ENCODE data around the gene MSANTD4. TPM values are rescaled to one million over a fixed set of nuclear protein-coding genes. Genes with fewer than 3 reads are reported as not detected.
"Not testable (repeated sequence)": the region's sequence is repeated elsewhere in the genome, so short reads cannot be mapped to it uniquely, and the experiment has no call there.

Gene MSANTD4
- total RNA-seq = 10 to 100 TPM; 15.1 to 15.4 TPM

DNA sequence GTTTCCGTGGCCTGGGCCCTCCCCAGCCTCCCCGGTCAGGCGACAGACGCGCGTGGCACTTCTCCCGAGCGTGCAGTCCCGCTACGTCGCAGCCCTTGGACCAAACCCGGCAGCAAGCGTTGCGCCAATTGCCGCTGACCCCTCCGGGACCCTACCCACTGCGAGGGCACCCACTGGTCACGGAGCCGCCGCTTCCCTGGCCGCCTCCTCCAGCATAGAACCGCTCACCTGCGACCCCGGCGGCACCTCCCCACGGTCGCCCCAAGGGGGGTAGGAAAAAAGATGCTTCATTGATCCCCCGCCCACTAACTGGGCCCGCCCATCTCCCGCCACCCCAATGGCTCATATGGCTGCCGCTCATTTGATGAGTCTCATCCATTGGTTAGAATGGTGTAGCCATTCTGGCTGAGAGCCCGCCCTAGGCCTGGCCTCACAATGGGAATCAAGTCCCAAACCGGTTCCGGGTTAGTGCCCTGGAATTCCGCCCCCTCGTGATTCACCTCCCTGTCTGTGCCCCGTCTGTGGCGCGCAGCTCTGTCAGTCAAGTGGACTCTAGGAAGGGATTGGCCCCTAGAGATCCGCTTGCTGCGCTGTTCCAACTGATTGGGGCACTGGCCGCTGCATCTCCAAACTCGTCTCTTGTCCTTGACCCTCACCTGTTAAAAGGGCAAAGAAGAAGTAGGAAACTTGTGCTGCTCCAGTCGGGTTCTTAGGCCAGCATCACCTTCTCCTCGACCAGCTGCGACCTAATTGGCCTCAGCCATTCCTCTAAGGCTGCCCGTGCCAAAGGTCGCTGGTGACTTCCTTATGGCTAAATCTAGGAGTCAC is at the start of gene MSANTD4:
TSS of gene MSANTD4 (minus strand) at position 274 of the 828 bp plus-strand sequence. CDS start 11,323 bp downstream, outside the sequence.
- H3K27me3 Mint-ChIP-seq = peaks cover 17% of the 10 kb centered on the region
- peak within 1 kb of the TSS; percentile 93 for H3K4me3 Mint-ChIP-seq
- ChIA-PET CTCF (interaction anchor here (0.7 kb wide), 1 partner anchor 71 kb away, joined by 3 read pairs; no protein-coding TSS in a partner anchor), POLR2A (no interaction called here)
- H3K4me1 Mint-ChIP-seq = peaks cover 37% of the 10 kb centered on the region
- peaks cover 7% of the 10 kb centered on the region for H3K9me3 Mint-ChIP-seq
- DNase-seq = peak; percentile 97
- peaks cover 21% of the 10 kb centered on the region for H3K36me3 Mint-ChIP-seq (ENCODE audit: low read depth)
- peak within 1 kb of the TSS; percentile 91 for H3K27ac Mint-ChIP-seq

DNA sequence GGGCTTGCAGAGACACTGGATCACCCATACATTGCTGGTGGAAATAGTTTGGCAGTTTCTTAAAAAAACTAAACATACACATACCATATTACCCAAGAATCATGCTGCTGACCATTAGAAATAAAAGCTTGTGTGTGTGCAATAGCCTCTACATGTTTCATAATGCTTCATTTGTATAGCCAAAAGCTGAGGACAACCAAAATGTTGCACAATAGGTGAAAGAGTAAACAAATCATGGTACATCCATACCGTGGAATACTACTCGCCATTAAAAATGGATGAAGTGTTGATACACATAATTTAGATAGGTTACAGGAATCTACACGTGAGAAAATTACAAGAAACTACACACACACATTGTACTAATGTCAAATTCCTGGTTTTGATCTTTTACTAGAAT is 48.6 kb upstream of the MSANTD4 start:
- H3K9me3 Mint-ChIP-seq = no peaks in the 10 kb centered on the region
- no peak overlapping the region for H3K27ac Mint-ChIP-seq
- ChIA-PET POLR2A (no interaction called here), CTCF (no interaction called here)
- DNase-seq = no peak
- peaks cover 8% of the 10 kb centered on the region for H3K4me1 Mint-ChIP-seq
- peaks cover 5% of the 10 kb centered on the region for H3K36me3 Mint-ChIP-seq (ENCODE audit: low read depth)
- H3K27me3 Mint-ChIP-seq = no peaks in the 10 kb centered on the region
- no peak overlapping the region for H3K4me3 Mint-ChIP-seq

DNA sequence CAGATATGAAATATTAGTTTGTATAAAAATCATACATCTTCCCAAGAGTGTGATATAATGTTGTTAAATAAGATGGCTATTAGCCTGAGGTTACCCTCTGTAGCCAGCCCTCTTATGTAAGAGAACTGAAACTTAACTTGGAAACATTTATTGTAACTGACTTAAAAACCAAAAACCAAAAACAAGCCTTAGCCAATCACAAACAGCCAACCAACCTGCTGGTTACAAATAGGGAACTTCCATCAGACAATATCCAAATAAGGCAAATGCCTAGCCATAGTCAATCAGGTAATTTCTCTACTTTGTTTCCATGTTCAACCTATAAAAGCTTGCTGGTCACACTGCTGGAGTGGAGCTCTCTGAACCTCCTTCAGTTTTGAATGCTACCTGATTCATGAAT is 41.0 kb upstream of the MSANTD4 start:
- no peaks in the 10 kb centered on the region for H3K9me3 Mint-ChIP-seq

DNA sequence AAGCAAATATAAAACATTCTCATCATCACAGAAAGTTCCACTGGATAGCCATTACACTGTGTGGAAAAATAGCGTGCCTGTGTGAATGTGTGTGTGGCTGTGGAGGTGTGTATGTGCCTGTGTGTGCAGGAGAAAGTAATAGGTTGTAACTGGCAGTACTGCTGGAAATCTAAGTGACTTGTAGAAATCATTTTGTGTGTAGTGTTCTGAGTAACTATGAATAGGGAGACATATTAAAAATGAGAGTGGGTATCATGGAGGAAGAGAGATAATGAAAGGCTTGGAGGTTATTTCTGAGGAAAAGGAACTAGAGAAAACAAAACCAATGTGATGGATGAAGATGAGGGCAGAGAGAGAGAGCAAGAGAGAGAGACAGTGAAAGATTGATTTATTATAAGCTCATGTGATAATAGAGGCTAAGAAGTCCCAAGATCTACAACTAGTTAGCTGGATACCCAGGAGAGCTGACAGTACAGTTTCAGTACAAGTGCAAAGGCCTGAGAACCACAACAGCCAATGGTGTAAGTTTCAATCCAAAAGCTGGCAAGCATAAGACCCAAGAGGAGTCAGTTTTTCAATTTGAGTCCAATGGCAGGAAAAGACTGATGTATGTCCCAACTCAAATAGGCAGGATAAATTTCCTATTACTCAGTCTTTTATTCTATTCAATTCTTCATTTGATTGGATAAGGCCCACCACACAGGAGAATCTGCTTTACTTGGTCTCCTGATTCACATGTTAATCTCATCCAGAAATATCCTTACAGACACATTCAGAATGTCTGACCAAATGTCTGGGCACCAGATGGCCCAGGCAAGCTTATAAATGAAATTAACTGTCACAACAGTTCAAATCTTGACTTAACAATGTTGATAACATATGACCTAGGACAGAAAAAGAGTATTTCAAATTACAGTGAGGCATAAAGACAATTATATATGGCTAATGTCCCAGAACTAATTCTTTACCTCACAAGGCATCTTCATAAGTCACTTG is 40.2 kb upstream of the MSANTD4 start:
- peaks cover 11% of the 10 kb centered on the region for H3K36me3 Mint-ChIP-seq (ENCODE audit: low read depth)
- H3K4me1 Mint-ChIP-seq = peaks cover 13% of the 10 kb centered on the region
- H3K4me3 Mint-ChIP-seq = no peak overlapping the region
- no peak for DNase-seq
- no peaks in the 10 kb centered on the region for H3K27me3 Mint-ChIP-seq
- ChIA-PET CTCF (interaction anchor here (0.9 kb wide), 1 partner anchor 13 kb away, joined by 3 read pairs; no protein-coding TSS in a partner anchor), POLR2A (no interaction called here)
- no peak overlapping the region for H3K27ac Mint-ChIP-seq
- no peaks in the 10 kb centered on the region for H3K9me3 Mint-ChIP-seq

More for the DNA sequence above, 41.0 kb upstream of the MSANTD4 start:
- Mint-ChIP-seq H3K27ac (no peak overlapping the region), H3K27me3 (no peaks in the 10 kb centered on the region), H3K4me3 (no peak overlapping the region), H3K4me1 (peaks cover 13% of the 10 kb centered on the region), H3K36me3 (ENCODE audit: low read depth) (peaks cover 6% of the 10 kb centered on the region)
- POLR2A ChIA-PET = no interaction called here
- no peak for DNase-seq
- CTCF ChIA-PET = interaction anchor here (0.9 to 1.2 kb wide), 3 partner anchors 13 to 34 kb away, joined by 3 read pairs; partner anchors contain the start of genes AASDHPPT and KBTBD3

DNA sequence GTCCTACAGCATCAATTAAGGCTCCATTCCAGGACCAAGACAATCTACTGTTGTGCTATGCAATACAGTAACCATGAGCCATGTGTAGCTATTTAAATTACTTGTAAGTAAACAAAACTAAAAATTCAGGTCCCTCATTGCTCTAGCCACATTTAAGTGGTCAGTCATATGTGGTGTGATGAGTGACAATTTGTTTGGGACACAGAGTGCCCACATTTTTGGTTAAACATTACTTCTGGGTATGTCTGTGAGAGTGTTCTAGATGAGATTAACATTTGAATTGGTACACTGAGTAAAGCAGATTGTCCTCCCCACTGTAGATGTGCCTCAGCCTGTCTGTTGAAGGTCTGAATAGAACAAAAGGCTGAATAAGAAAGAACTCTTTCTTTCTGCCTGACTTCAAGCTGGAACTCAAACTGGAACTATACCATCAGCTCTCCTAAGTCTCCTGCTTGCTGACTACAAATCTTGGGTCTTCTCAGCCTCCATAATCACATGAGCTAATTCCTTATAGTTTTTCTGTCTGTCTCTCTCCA is 39.3 kb upstream of the MSANTD4 start:
- Mint-ChIP-seq H3K4me1 (peaks cover 13% of the 10 kb centered on the region), H3K36me3 (ENCODE audit: low read depth) (peaks cover 11% of the 10 kb centered on the region), H3K9me3 (no peaks in the 10 kb centered on the region), H3K27ac (no peak overlapping the region), H3K4me3 (no peak overlapping the region), H3K27me3 (no peaks in the 10 kb centered on the region)
- ChIA-PET POLR2A (no interaction called here), CTCF (interaction anchor here (0.9 to 1.8 kb wide), 3 partner anchors 11 to 14 kb away, joined by 3 to 5 read pairs (median 4); no protein-coding TSS in a partner anchor)
- no peak for DNase-seq

DNA sequence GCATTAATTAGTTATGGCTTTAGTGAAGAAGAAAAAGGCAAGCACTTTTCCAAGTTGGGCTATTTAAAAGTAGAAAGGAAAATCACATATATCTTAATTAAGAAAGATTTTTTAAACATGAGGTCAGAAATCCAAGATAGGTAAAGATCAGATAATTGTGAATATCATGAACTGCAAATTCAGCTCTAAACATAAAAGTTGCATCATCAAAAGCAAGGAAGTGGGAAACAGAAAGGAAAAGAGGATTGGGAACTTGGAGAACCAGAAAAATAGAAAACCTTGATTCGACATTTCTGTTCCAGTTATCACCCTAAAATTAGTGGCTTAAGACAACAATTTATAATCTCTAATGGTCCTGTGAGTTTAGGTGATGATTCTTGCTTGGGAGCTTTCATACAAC is 37.6 kb upstream of the MSANTD4 start:
- ChIA-PET POLR2A (no interaction called here), CTCF (interaction anchor here (0.8 kb wide), 1 partner anchor 28 kb away, joined by 3 read pairs; no protein-coding TSS in a partner anchor)
- Mint-ChIP-seq H3K4me1 (peaks cover 13% of the 10 kb centered on the region), H3K4me3 (no peak overlapping the region), H3K27me3 (no peaks in the 10 kb centered on the region), H3K9me3 (no peaks in the 10 kb centered on the region), H3K27ac (no peak overlapping the region), H3K36me3 (ENCODE audit: low read depth) (peaks cover 11% of the 10 kb centered on the region)
- DNase-seq = no peak

DNA sequence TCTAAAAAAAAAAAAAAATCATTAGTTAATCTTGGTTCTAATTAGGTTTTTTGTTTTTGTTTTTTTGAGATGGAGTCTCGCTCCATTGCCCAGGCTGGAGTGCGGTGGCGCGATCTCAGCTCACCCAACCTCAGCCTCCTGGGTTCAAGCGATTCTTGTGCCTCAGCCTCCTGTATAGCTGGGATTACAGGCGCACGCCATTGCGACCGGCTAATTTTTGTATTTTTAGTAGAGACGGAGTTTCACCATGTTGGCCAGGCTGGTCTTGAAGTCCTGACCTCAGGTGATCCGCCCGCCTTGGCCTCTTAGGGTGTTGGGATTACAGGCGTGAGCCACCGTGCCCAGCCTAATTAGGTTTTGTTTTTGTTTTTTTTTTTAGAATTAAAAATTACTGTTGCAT is 36.3 kb upstream of the MSANTD4 start:
- Mint-ChIP-seq H3K4me1 (peaks cover 13% of the 10 kb centered on the region), H3K36me3 (ENCODE audit: low read depth) (peaks cover 11% of the 10 kb centered on the region)
- H3K9me3 Mint-ChIP-seq, DNase-seq, H3K27me3 Mint-ChIP-seq, H3K4me3 Mint-ChIP-seq, H3K27ac Mint-ChIP-seq, POLR2A ChIA-PET: not testable (repeated sequence)
- CTCF ChIA-PET = interaction anchor here (0.7 kb wide), 1 partner anchor 9 kb away, joined by 3 read pairs; no protein-coding TSS in a partner anchor

DNA sequence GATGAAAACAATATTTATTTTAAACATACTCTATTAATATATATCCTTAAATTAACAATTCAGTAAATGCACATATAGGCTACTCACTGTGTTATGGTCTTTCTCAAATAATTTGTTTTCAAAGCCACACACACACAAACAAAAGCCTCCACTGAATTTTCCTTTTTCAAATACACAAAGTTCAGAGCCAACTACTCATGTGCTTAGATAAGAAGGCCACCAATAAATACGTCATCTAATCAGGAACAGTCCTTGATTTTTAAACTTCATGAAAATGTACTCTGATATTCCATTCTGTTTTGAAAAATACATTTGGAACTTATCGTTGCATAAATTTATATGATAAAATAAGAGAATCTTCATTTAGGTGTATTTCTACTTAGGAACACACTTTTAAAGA is 29.1 kb upstream of the MSANTD4 start:
- H3K4me3 Mint-ChIP-seq = no peak overlapping the region
- peaks cover 5% of the 10 kb centered on the region for H3K27me3 Mint-ChIP-seq
- no peaks in the 10 kb centered on the region for H3K4me1 Mint-ChIP-seq
- no peaks in the 10 kb centered on the region for H3K36me3 Mint-ChIP-seq (ENCODE audit: low read depth)
- ChIA-PET POLR2A (no interaction called here), CTCF (no interaction called here)
- H3K27ac Mint-ChIP-seq = no peak overlapping the region
- DNase-seq = no peak
- no peaks in the 10 kb centered on the region for H3K9me3 Mint-ChIP-seq

DNA sequence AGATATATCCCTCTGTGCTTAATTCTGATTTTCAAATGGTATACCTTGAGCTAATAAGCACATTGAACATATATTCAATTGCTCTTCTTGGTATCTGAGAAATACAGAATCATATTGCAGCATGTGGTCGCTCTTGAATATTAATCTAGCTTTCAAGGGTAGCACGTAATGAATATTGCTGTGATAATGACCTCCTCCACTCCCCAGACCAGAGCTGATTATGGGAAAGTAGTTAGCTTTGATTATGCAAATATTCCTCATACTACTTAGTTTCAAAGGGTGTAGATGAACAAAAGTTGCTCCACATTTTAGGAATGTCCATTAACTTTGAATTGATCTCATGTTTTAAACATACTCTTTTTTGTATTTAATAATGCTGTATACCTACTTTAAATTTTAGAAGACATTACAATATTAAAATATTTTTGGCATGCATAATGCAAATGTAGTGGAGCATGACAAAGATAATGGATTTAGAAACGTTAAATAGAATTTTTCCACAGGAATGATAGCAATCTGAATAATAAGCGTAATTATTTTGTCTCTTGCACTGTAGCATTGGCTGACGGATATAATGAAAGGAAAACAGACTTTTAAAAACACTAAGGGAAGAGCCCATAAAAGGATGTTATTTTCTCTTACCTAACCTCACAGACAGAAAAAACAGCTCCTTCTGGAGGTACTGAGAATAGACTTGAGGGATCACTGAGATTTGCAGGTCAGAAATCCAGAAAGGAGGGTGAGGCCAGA is 27.9 kb upstream of the MSANTD4 start:
- ChIA-PET CTCF (interaction anchor here (0.7 to 1.5 kb wide), 2 partner anchors 11 to 42 kb away, joined by 3 to 5 read pairs; no protein-coding TSS in a partner anchor), POLR2A (no interaction called here)
- no peaks in the 10 kb centered on the region for H3K4me1 Mint-ChIP-seq
- H3K27ac Mint-ChIP-seq = no peak overlapping the region
- no peaks in the 10 kb centered on the region for H3K9me3 Mint-ChIP-seq
- peaks cover 5% of the 10 kb centered on the region for H3K27me3 Mint-ChIP-seq
- DNase-seq = no peak
- no peak overlapping the region for H3K4me3 Mint-ChIP-seq
- H3K36me3 Mint-ChIP-seq (ENCODE audit: low read depth) = no peaks in the 10 kb centered on the region

DNA sequence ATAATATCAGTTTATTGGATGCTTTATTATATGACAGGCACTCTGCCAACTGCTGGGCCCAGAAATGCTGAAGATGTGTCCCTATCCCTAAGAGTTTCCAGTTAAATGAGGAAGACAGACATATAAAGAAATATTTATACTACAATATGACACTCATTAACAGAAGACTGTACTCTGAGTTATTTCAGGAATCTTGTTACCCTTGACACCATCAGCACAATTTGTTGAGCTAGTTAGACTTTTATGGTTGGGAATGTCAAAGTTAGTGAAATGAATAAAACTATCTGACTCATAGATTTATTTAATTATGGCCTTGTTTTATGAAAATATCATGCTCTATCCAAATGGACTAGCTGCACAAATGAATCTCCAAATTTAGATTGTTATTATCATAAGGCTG is 25.6 kb upstream of the MSANTD4 start:
- Mint-ChIP-seq H3K4me1 (no peaks in the 10 kb centered on the region), H3K27me3 (peaks cover 8% of the 10 kb centered on the region), H3K36me3 (ENCODE audit: low read depth) (no peaks in the 10 kb centered on the region), H3K9me3 (no peaks in the 10 kb centered on the region), H3K4me3 (no peak overlapping the region), H3K27ac (no peak overlapping the region)
- no peak for DNase-seq
- POLR2A ChIA-PET = no interaction called here
- CTCF ChIA-PET = interaction anchor here (1.2 kb wide), 1 partner anchor 10 kb away, joined by 3 read pairs; no protein-coding TSS in a partner anchor

DNA sequence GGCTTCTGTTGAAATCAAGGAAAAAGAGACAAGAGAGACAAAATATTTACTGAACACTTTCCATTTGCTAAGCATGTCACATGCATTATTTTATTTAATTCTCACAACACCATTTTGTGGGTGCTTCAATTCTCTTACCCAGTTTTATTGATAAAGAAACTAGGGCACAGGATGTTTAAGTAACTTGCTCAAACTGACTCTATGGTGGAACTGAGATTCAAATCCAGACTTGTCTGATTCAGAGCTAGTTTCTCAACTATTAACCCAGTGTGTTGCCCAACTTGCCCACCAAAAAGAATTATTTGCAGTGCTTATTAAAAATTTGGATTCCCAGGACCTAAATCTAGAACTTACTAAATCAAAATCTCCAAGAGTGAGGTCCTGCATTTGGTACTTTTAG is 21.5 kb upstream of the MSANTD4 start:
- CTCF ChIA-PET = interaction anchor here (1.0 kb wide), 1 partner anchor 33 kb away, joined by 3 read pairs; the partner anchor contains the start of gene KBTBD3
- POLR2A ChIA-PET = no interaction called here
- H3K36me3 Mint-ChIP-seq (ENCODE audit: low read depth) = no peaks in the 10 kb centered on the region
- DNase-seq = no peak
- H3K4me1 Mint-ChIP-seq = no peaks in the 10 kb centered on the region
- peaks cover 12% of the 10 kb centered on the region for H3K27me3 Mint-ChIP-seq
- H3K4me3 Mint-ChIP-seq = no peak overlapping the region
- no peaks in the 10 kb centered on the region for H3K9me3 Mint-ChIP-seq
- H3K27ac Mint-ChIP-seq = no peak overlapping the region

DNA sequence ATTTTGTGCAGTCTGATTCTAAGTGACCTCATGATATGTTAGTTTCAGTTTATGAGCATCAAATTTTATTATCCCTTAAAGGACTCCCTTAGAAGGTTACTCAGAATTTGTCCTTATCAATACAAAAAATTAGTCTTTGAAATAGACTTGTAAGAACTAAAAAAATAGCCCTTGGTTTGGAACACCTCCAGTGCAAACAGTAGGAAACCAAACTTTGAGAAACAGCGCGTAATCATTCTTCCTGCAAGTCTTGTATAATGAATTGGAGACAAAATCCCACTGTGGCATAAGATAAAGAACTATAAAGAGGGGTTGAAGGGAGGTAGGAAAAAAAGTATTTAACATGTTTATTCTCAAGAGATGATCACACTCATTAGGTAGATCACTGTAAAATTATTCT is 10.8 kb upstream of the MSANTD4 start:
- ChIA-PET POLR2A (no interaction called here), CTCF (interaction anchor here (1.1 kb wide), 1 partner anchor 19 kb away, joined by 3 read pairs; no protein-coding TSS in a partner anchor)
- Mint-ChIP-seq H3K27ac (no peak overlapping the region), H3K9me3 (peaks cover 3% of the 10 kb centered on the region), H3K4me1 (peaks cover 4% of the 10 kb centered on the region), H3K36me3 (ENCODE audit: low read depth) (no peaks in the 10 kb centered on the region), H3K27me3 (peaks cover 27% of the 10 kb centered on the region), H3K4me3 (no peak overlapping the region)
- DNase-seq = no peak

Measured in activated CD4-positive, alpha-beta T cell treated with anti-CD3 and anti-CD28 coated beads, Interleukin-2, amount 10 ng/mL, durations not matched to agents 7 days and 5 days (primary cell).